Astrocyte of the cerebellum (primary cell): ENCODE results near the gene CNFN.
A peak's percentile ranks its signal among the peaks of the same experiment; 100 is the strongest.

Experiments used
- DNase-seq: peaks from one replicate; pipeline ENCODE4 v3.0.0-alpha.2; 2011; ENCODE audit warnings: low read depth
- H3K4me3 ChIP-seq: 2 replicates; pipeline ENCODE4 v1.5.1; 2011; ENCODE audit warnings: mild to moderate bottlenecking, low read depth, low read length, moderate library complexity
- CTCF ChIP-seq: IDR thresholded peaks from 2 replicates; pipeline ENCODE4 v1.5.1; 2012; ENCODE audit warnings: low read length, low read depth, moderate library complexity, mild to moderate bottlenecking; ENCODE audit errors: missing control alignments
- in situ Hi-C: cut with HindIII; loops from 2 replicates; pipeline ENCODE4 v1.10.0; 2017; ENCODE audit warnings: low sequenced_read_pairs

The CNFN gene

GRCh38 chr19:42389899-42390298, at the start of gene CNFN:
TSS of gene CNFN (minus strand) at chr19:42390297. CDS start at chr19:42389037, 1,260 bp downstream.
- in situ Hi-C loops, result no loop called here
- no peak within 1 kb of the TSS for H3K4me3 ChIP-seq
- DNase-seq, result no peak
- TF ChIP-seq CTCF, result no peak

- TF ChIP-seq CTCF, result no peak
- H3K4me3 ChIP-seq, result no peak overlapping the region
- in situ Hi-C loops, result no loop called here
- DNase-seq, result no peak
Observed at GRCh38 chr19:42436006-42436405, 45.9 kb upstream of the CNFN start.

- no peak for DNase-seq
- no peak overlapping the region for H3K4me3 ChIP-seq
- in situ Hi-C loops, result no loop called here
- TF ChIP-seq CTCF, result no peak
Observed at GRCh38 chr19:42435316-42435715, 45.2 kb upstream of the CNFN start.

GRCh38 chr19:42433503-42434260, 43.6 kb upstream of the CNFN start:
- in situ Hi-C loops, result no loop called here
- DNase-seq, result no peak
- no peak overlapping the region for H3K4me3 ChIP-seq
- TF ChIP-seq CTCF, result peak; percentile 60

GRCh38 chr19:42431486-42431885, 41.4 kb upstream of the CNFN start:
- DNase-seq, result no peak
- in situ Hi-C loops, result no loop called here
- no peak for TF ChIP-seq CTCF
- no peak overlapping the region for H3K4me3 ChIP-seq

- no peak for TF ChIP-seq CTCF
- no peak for DNase-seq
- in situ Hi-C loops, result no loop called here
Observed at GRCh38 chr19:42428676-42429075, 38.6 kb upstream of the CNFN start.

More at GRCh38 chr19:42428676-42429075, 38.6 kb upstream of the CNFN start:
- H3K4me3 ChIP-seq, result no peak overlapping the region
